Aorta (tissue), 5 donors: ENCODE measurements around the gene CLIC5. TPM values are rescaled to one million over a fixed set of nuclear protein-coding genes. Genes with fewer than 3 reads are reported as not detected.

ENCODE experiments used
- ATAC-seq: fragments of 200-7000 bp; cut with Tn5 transposase; one replicate; pipeline ENCODE4 v1.9.1; 2022; ENCODE audit warnings: moderate library complexity; ENCODE audit not compliant: low FRiP score
- DNase-seq, 2 donors: peaks; one replicate each; pipeline ENCODE4 v3.0.0-alpha.2; 2020
- H3K27ac ChIP-seq, 2 donors: one replicate each; pipeline ENCODE4 v1.5.1; 2013; ENCODE audit warnings: low read length in 2 of 2, mild to moderate bottlenecking in 2 of 2, moderate library complexity in 2 of 2, control low read depth in 1 of 2, inconsistent platforms in 1 of 2, low read depth in 1 of 2
- H3K27me3 ChIP-seq, 2 donors: one replicate each; pipeline ENCODE4 v1.6.1; 2013; ENCODE audit warnings: control low read depth in 1 of 2, low read length in 1 of 2, mild to moderate bottlenecking in 1 of 2, moderate library complexity in 1 of 2; ENCODE audit not compliant: insufficient read depth in 2 of 2, control insufficient read depth in 1 of 2
- H3K36me3 ChIP-seq, 2 donors: one replicate each; pipeline ENCODE4 v1.6.1; 2013; ENCODE audit warnings: control low read depth in 1 of 2, low read length in 1 of 2, mild to moderate bottlenecking in 1 of 2; ENCODE audit not compliant: insufficient read depth in 2 of 2, control insufficient read depth in 1 of 2
- H3K4me1 ChIP-seq, 2 donors: one replicate each; pipeline ENCODE4 v1.6.1; 2013; ENCODE audit warnings: low read length in 2 of 2, control low read depth in 1 of 2, mild to moderate bottlenecking in 1 of 2, moderate library complexity in 1 of 2; ENCODE audit not compliant: insufficient read depth in 2 of 2, control insufficient read depth in 1 of 2
- H3K4me3 ChIP-seq, 2 donors: one replicate each; pipeline ENCODE4 v1.5.1; 2013; ENCODE audit warnings: low read length in 2 of 2, control low read depth in 1 of 2, mild to moderate bottlenecking in 1 of 2
- H3K9me3 ChIP-seq: one replicate; pipeline ENCODE4 v1.6.1; 2013; ENCODE audit warnings: mild to moderate bottlenecking, low read length; ENCODE audit not compliant: control insufficient read depth
- WGBS, 2 donors: extraction: QIAGEN DNeasy Blood & Tissue Kit; methylation state at CpG; one replicate each; pipeline ENCODE4 v1.1.7; 2013; 5-methylcytosine and 5-hydroxymethylcytosine counted together
- intact Hi-C, 2 donors: fragments of 100-400 bp; cut with DNase I; formaldehyde crosslinking; loops; one replicate each; pipeline versions ENCODE4 v1.14.2 to v1.15.0; 2022
- polyA plus RNA-seq, 2 donors: library from polyadenylated mRNA; stranded (reverse); fragments of 200-250 nt; gene quantifications; one replicate each; pipeline ENCODE4 v1.2.3, GENCODE V29; 2013
- total RNA-seq, 2 donors: library from RNA; stranded (reverse); fragmentation: NEBNext Ultra II Directional; extraction: Animal tissue kit (Norgen Biotek cat#: 25700); gene quantifications; one replicate each; pipeline ENCODE4 v1.2.1, GENCODE V29; 2021
- donor health status: healthy with polysubstance abuse.
- donor health status: Bipolar disorder and iron deficiency.
- donor health status: DM: no; HTN: no; CAD: no.
- donor health status: DM: no; HTN: no; CAD: no.
- donor health status: DM: yes; HTN: yes; CAD: no.

The CLIC5 gene
- total and polyA plus RNA-seq, 4 donors: 0.10 to 9.2 (median 4.7) TPM

DNA sequence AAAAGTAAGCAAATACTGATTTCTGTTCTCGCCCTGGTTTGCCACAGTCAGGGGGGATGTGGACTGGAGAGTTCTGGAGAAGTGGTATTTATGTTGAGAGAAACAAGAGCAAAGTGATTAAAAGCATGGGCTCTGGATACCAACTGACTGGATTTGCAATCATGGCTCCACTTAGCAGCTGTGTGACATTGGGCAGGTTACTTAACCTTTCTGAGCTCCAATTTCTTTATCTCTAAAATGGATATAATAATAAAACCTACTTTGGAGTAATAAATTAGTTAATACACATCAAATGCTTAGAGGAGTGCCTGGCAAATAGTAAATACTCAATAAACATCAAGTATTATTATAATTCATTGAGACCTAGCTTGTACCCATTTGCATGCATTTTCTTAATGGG, 111.7 kb downstream of the CLIC5 start:
- Histone ChIP-seq H3K36me3 (no peaks in the 10 kb centered on the region), H3K4me1 (no peaks in the 10 kb centered on the region), H3K9me3 (no peaks in the 10 kb centered on the region), H3K4me3 (no peak overlapping the region), H3K27me3 (no peaks in the 10 kb centered on the region), H3K27ac (no peak overlapping the region)
- ATAC-seq (no peak), DNase-seq (no peak)
- WGBS, 2 donors: 38 to 61% methylated on average over 1 of the region's 1 CpG
- intact Hi-C loops: no loop called here

GRCh38 chr6:45902984-45903383, 112.7 kb downstream of the CLIC5 start:
- DNase-seq (no peak), ATAC-seq (no peak)
- H3K4me3 ChIP-seq: no peak overlapping the region
- no peaks in the 10 kb centered on the region for H3K9me3 ChIP-seq
- intact Hi-C loops: no loop called here
- H3K4me1 ChIP-seq: no peaks in the 10 kb centered on the region
- no peak overlapping the region for H3K27ac ChIP-seq
- WGBS, 2 donors: 91 to 92% methylated on average over 15 of the region's 15 CpGs
- no peaks in the 10 kb centered on the region for H3K36me3 ChIP-seq
- H3K27me3 ChIP-seq: no peaks in the 10 kb centered on the region

GRCh38 chr6:45901767-45902650, 113.7 kb downstream of the CLIC5 start:
- intact Hi-C loops: no loop called here
- Histone ChIP-seq H3K9me3 (no peaks in the 10 kb centered on the region), H3K36me3 (no peaks in the 10 kb centered on the region), H3K27ac (no peak overlapping the region), H3K4me1 (no peaks in the 10 kb centered on the region), H3K27me3 (no peaks in the 10 kb centered on the region), H3K4me3 (no peak overlapping the region)
- WGBS, 2 donors: 67 to 75% methylated on average over 7 of the region's 7 CpGs
- no peak for DNase-seq
- no peak for ATAC-seq

DNA sequence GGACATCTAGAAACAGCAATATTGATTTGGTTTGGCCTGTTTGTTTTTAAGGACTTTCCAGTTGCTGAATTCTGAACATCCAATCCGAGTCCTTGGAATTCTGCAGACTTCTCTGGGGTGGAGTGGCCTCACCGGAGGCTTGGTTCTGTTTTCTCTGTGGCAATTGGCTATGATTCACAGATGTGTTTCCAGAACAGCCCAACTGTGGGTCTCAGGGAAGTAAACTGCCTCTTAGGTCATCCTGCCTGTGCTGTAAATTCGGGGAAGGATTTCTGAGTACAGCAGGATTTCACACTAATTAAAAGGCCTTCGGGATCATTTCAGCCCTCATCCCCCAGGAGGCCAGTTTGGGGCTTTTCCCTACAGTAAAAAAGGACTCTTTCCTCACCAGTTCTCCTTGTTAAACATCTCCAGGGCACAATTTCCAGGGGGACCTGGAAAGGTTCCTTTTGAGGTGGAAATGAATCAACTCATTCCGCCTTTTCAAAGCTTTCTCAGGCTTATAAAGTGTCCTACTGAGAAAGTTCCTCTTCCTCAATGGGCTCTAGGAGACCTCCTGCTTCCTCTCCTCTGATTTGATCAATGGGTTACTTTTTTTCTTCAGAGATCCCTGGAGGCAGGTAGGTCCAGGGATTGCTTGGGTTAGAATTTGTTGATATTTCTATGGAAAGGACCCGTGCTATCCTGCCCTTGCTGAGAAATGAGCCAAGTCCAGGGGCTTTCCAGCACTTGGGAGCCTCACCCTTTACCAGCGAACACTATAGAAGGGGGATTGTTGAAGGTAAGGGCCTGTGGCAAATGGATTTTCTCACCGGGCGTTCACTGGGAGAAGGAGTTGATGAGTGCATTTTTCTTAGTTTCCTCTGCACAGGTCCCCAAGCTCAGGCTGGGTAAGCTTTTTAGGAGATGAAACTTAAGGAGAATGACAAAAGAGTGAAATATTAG, 114.6 kb downstream of the CLIC5 start:
- no peaks in the 10 kb centered on the region for H3K27me3 ChIP-seq
- intact Hi-C loops: no loop called here
- no peak overlapping the region for H3K27ac ChIP-seq
- ATAC-seq: peak; percentile 73
- H3K9me3 ChIP-seq: no peaks in the 10 kb centered on the region
- no peak for DNase-seq
- no peaks in the 10 kb centered on the region for H3K36me3 ChIP-seq
- H3K4me3 ChIP-seq: no peak overlapping the region
- H3K4me1 ChIP-seq: no peaks in the 10 kb centered on the region
- 59 to 68% methylated on average over 9 of the region's 9 CpGs for WGBS, 2 donors

DNA sequence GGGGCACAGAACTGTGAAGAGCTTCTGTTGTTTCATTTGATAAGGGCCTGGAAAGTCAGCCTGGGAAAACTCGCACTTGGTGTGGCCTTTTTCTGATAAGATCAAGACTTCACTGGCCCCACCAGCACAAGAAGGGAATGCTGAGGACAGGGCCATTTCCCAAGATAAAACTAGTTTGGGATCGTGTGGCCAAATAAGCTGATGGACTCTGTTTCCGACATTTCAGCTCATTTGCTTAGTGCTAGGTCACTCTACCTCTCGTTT, 116.0 kb downstream of the CLIC5 start:
- H3K4me3 ChIP-seq: no peak overlapping the region
- H3K27ac ChIP-seq: no peak overlapping the region
- intact Hi-C loops: no loop called here
- WGBS, 2 donors: 79 to 81% methylated on average over 4 of the region's 4 CpGs
- no peaks in the 10 kb centered on the region for H3K4me1 ChIP-seq
- no peaks in the 10 kb centered on the region for H3K9me3 ChIP-seq
- no peaks in the 10 kb centered on the region for H3K36me3 ChIP-seq
- ATAC-seq (no peak), DNase-seq (no peak)
- H3K27me3 ChIP-seq: no peaks in the 10 kb centered on the region

DNA sequence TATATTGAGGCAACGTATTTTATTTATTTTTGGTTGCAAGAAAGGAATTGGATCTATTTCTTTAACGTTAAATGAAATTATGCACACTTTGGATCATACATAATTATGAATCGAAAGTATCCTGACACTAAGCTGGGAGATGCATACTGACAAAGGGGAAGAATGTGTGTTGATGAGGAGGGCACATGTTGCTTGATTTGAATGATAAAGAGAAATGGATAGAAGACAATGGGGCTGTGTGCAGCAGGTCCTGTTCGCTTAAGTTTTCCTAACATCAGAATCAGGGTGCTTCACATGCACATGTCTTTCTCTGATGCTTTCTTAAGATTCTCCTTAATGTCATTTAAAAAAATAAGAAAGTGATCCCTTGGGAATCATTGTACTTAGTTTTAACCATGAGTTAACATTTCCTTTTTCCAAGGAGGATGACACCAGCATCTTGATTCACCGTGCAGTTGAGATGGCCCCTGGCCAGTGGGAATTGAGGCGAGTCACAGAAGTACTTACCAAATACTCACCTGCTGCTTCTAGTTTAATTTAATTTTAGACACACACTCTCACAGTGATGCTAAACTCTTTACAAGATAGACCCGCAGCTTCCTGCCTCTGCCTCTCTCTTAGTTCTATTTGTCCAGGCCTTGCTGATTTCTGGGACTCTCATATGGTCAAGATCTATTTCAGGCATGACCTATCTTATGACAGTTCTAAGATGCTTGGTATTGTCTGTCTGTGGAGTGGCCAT, 116.5 kb downstream of the CLIC5 start:
- no peak overlapping the region for H3K4me3 ChIP-seq
- 74 to 78% methylated on average over 7 of the region's 7 CpGs for WGBS, 2 donors
- DNase-seq: no peak
- no peak overlapping the region for H3K27ac ChIP-seq
- H3K36me3 ChIP-seq: no peaks in the 10 kb centered on the region
- H3K9me3 ChIP-seq: no peaks in the 10 kb centered on the region
- ATAC-seq: no peak
- no peaks in the 10 kb centered on the region for H3K4me1 ChIP-seq
- intact Hi-C loops: no loop called here
- no peaks in the 10 kb centered on the region for H3K27me3 ChIP-seq

DNA sequence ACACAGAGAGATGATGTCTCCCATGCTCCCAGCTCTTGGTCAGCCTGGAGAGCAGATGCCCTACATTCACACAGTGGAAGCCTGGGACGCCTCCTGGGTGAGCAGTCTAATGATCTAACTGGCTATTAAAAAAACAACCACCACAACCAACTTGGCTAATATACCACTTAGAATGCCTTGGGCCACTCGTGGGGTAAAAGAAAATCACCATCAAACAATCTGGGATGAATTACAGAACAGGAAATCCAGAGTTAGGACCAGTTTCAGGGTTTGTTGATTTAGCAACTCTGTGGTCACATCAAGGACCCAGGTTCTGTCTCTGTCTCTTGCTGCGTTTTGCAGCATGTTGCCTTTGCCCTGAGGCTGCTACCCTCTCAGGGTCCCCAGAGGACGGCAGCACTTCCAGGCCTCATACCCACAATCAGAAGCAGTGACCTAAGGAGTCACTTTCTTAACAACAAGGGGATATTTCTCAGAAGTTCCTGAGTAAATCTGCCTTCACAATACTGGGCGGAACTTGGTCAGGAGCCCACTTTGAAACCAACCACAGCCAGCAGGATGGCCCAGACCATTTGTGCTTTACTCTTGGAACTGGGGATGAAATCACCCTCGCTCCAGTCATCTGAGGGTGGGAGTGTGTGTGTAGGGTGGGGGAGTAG, 118.7 kb downstream of the CLIC5 start:
- WGBS, 2 donors: 45 to 46% methylated on average over 6 of the region's 6 CpGs
- ATAC-seq: no peak
- H3K27ac ChIP-seq: no peak overlapping the region
- DNase-seq: no peak
- H3K4me3 ChIP-seq: no peak overlapping the region
- intact Hi-C loops: no loop called here
- peaks cover 2% of the 10 kb centered on the region for H3K9me3 ChIP-seq
- H3K27me3 ChIP-seq: no peaks in the 10 kb centered on the region
- H3K36me3 ChIP-seq: no peaks in the 10 kb centered on the region
- H3K4me1 ChIP-seq: no peaks in the 10 kb centered on the region

- no peak for ATAC-seq
- intact Hi-C loops: no loop called here
- Histone ChIP-seq H3K27me3 (no peaks in the 10 kb centered on the region), H3K4me3 (no peak overlapping the region), H3K36me3 (no peaks in the 10 kb centered on the region), H3K4me1 (no peaks in the 10 kb centered on the region), H3K9me3 (peaks cover 2% of the 10 kb centered on the region), H3K27ac (no peak overlapping the region)
- no peak for DNase-seq
- WGBS, 2 donors: 62 to 85% methylated on average over 5 of the region's 5 CpGs
Observed at GRCh38 chr6:45895569-45895968, 120.1 kb downstream of the CLIC5 start.
